ENCODE data around the gene ERC2.

- TF ChIP-seq EZH2 (IDR thresholded peaks at IDR 0.05; ENCODE audit: low read length, unreplicated experiment) (no peak), CTCF (conservative IDR thresholded peaks at IDR 0.05; ENCODE audit: low read depth, low read length) (no peak)
Observed at GRCh38 chr3:56406826-56407515, 61.3 kb downstream of the ERC2 start.

Data from PC-3 (cell line).